Measurements from ENCODE around the gene DICER1. TPM values are rescaled to one million over a fixed set of nuclear protein-coding genes. Genes with fewer than 3 reads are reported as not detected.

DICER1 gene
- total and polyA plus RNA-seq, 9 of the 15 experiments (the other 6 are each of a cell fraction or from before 2014, with no cell fraction given), result 2.5 to 23.2 (median 12.4) TPM

GRCh38 chr14:95157327-95158189, at the start of gene DICER1 (continued):
- TF ChIP-seq GMEB1 (CRISPR knock-in tag; IDR thresholded peaks at IDR 0.05), result peak; percentile 63
- TF ChIP-seq FOS (IDR thresholded peaks at IDR 0.05; ENCODE audit: extremely low read depth, insufficient read length), result peak; percentile 40
- 0 out of 2 replicates have a peak, but pooled peaks have one; percentile 55 for TF ChIP-seq POLR2H (tag; IDR thresholded peaks at IDR 0.05; ENCODE audit: low read depth)
- TF ChIP-seq KLF13 (tag; IDR thresholded peaks at IDR 0.05; ENCODE audit: borderline replicate concordance, low read depth), result no peak
- TF ChIP-seq CXXC5 (CRISPR knock-in tag; IDR thresholded peaks at IDR 0.05), result peak; percentile 97
- peak; percentile 81 for TF ChIP-seq L3MBTL2 (IDR thresholded peaks at IDR 0.05)
- TF ChIP-seq BRD4 (IDR thresholded peaks at IDR 0.05), result peak; percentile 64; the same call in 1 of the 2 replicates
- TF ChIP-seq YY1 (IDR thresholded peaks at IDR 0.05; ENCODE audit: borderline replicate concordance in 1 of 3, control insufficient read depth in 1 of 3, extremely low read depth in 1 of 3, insufficient read depth in 3 of 3, insufficient read length in 1 of 3, insufficient replicate concordance in 2 of 3, low read depth in 1 of 3, low read length in 2 of 3), result peak in 2 of 3 experiments; percentile 68 to 79
- TF ChIP-seq ZZZ3 (IDR thresholded peaks at IDR 0.05), result 0 out of 2 replicates have a peak, but pooled peaks have one; percentile 50
- peak; percentile 78 for TF ChIP-seq POLR2G (IDR thresholded peaks at IDR 0.05; ENCODE audit: low read depth, low read length)
- 0 out of 2 replicates have a peak, but pooled peaks have one; percentile 4 for TF ChIP-seq CREB1 (IDR thresholded peaks at IDR 0.05)
- peak; percentile 48; the same call in 1 of the 2 replicates for TF ChIP-seq CREB1 (CRISPR knock-in tag; IDR thresholded peaks at IDR 0.05)
- peak; percentile 86 for TF ChIP-seq MBD2 (IDR thresholded peaks at IDR 0.05; ENCODE audit: borderline replicate concordance, low read depth)
- no peak for TF ChIP-seq SREBF2 (CRISPR knock-in tag; IDR thresholded peaks at IDR 0.05)
- TF ChIP-seq HNRNPH1 (optimal IDR thresholded peaks at IDR 0.05; ENCODE audit: low read depth, low read length), result peak; percentile 97
- TF ChIP-seq XRCC5 (IDR thresholded peaks at IDR 0.05; ENCODE audit: low read depth, low read length), result no peak
- TF ChIP-seq MYC (IDR thresholded peaks at IDR 0.05; ENCODE audit: low read depth, low read length), result peak; percentile 33; the same call in 1 of the 2 replicates
- TF ChIP-seq MYC (CRISPR knock-in tag; IDR thresholded peaks at IDR 0.05; ENCODE audit: borderline replicate concordance, low read depth), result no peak
- TF ChIP-seq, protein P1, sequence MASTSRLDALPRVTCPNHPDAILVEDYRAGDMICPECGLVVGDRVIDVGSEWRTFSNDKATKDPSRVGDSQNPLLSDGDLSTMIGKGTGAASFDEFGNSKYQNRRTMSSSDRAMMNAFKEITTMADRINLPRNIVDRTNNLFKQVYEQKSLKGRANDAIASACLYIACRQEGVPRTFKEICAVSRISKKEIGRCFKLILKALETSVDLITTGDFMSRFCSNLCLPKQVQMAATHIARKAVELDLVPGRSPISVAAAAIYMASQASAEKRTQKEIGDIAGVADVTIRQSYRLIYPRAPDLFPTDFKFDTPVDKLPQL (IDR thresholded peaks at IDR 0.05; ENCODE audit: extremely low read depth, insufficient read length), result peak; percentile 59
- TF ChIP-seq CTCF (IDR thresholded peaks at IDR 0.05 in 2 of 3, conservative IDR thresholded peaks at IDR 0.05 in 1 of 3; ENCODE audit: insufficient read depth in 2 of 3, low read depth in 1 of 3, low read length in 3 of 3), result no peak
- TF ChIP-seq, protein P2, sequence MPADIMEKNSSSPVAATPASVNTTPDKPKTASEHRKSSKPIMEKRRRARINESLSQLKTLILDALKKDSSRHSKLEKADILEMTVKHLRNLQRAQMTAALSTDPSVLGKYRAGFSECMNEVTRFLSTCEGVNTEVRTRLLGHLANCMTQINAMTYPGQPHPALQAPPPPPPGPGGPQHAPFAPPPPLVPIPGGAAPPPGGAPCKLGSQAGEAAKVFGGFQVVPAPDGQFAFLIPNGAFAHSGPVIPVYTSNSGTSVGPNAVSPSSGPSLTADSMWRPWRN (IDR thresholded peaks at IDR 0.05; ENCODE audit: low read depth), result no peak
- TF ChIP-seq HNRNPL (IDR thresholded peaks at IDR 0.05; ENCODE audit: low read depth, low read length), result peak; percentile 73; the same call in 1 of the 2 replicates

Data from K562 (cell line).